Neural cell (in vitro differentiated cells): ENCODE data around the gene NXNL2. TPM values are rescaled to one million over a fixed set of nuclear protein-coding genes. Genes with fewer than 3 reads are reported as not detected.

Experiments used
- H2AFZ ChIP-seq: fragments of 200-600, 300-800 bp; sonication (generic), shearing (Covaris generic); 2 replicates; pipeline ENCODE4 v1.6.0; 2014; ENCODE audit warnings: low read depth, mild to moderate bottlenecking, antibody characterized with exemption, low read length, moderate library complexity
- H3F3A ChIP-seq: fragments of 200-600 bp; shearing (Covaris generic); 2 replicates; pipeline ENCODE4 v1.6.1; 2016; ENCODE audit warnings: mild to moderate bottlenecking, moderate library complexity, mixed read lengths, antibody characterized with exemption, low read length; ENCODE audit not compliant: insufficient read depth, poor library complexity, severe bottlenecking
- H3K27ac ChIP-seq: fragments of 200-600, 300-800 bp; sonication (generic), shearing (Covaris generic); 2 replicates; pipeline ENCODE4 v1.5.1; 2014; ENCODE audit warnings: mild to moderate bottlenecking, low read length, moderate library complexity
- H3K27me3 ChIP-seq: fragments of 300-800, 200-600 bp; sonication (generic), shearing (Covaris generic); 2 replicates; pipeline ENCODE4 v1.6.0; 2014; ENCODE audit warnings: mild to moderate bottlenecking, low read depth, low read length, moderate library complexity; ENCODE audit not compliant: insufficient read depth
- H3K36me3 ChIP-seq: fragments of 300-800, 200-600 bp; sonication (generic), shearing (Covaris generic); 2 replicates; pipeline ENCODE4 v1.5.1; 2014; ENCODE audit warnings: mild to moderate bottlenecking, antibody characterized with exemption, low read length, moderate library complexity; ENCODE audit not compliant: insufficient read depth
- H3K4me2 ChIP-seq: fragments of 300-800, 200-600 bp; sonication (generic), shearing (Covaris generic); 2 replicates; pipeline ENCODE4 v1.6.0; 2014; ENCODE audit warnings: mild to moderate bottlenecking, low read length
- H3K4me3 ChIP-seq: fragments of 300-800, 200-600 bp; sonication (generic), shearing (Covaris generic); 2 replicates; pipeline ENCODE4 v1.5.1; 2014; ENCODE audit warnings: mild to moderate bottlenecking, low read length, moderate library complexity
- H3K79me2 ChIP-seq: fragments of 200-600 bp; shearing (Covaris generic); replicated peaks from 2 replicates; pipeline ENCODE4 v1.6.0; 2014; ENCODE audit warnings: mild to moderate bottlenecking, low read length, moderate library complexity; ENCODE audit not compliant: insufficient read depth
- H3K9ac ChIP-seq: fragments of 300-800, 200-600 bp; sonication (generic), shearing (Covaris generic); 2 replicates; pipeline ENCODE4 v1.6.1; 2016; ENCODE audit warnings: mild to moderate bottlenecking, low read length, mixed read lengths
- H3K9me2 ChIP-seq: fragments of 200-600 bp; shearing (Covaris generic); 2 replicates; pipeline ENCODE4 v1.6.1; 2016; ENCODE audit warnings: mild to moderate bottlenecking, low read length, mixed read lengths; ENCODE audit not compliant: insufficient read depth
- H3K9me3 ChIP-seq: fragments of 200-600, 300-800 bp; sonication (generic), shearing (Covaris generic); 2 replicates; pipeline ENCODE4 v1.6.1; 2016; ENCODE audit warnings: mild to moderate bottlenecking, mixed run types, low read length, moderate library complexity, mixed read lengths
- H4K20me1 ChIP-seq: fragments of 200-600 bp; shearing (Covaris generic); 2 replicates; pipeline ENCODE4 v1.6.1; 2016; ENCODE audit warnings: mild to moderate bottlenecking, mixed run types; ENCODE audit not compliant: insufficient read depth
- EP300 ChIP-seq: fragments of 450-650 bp; conservative IDR thresholded peaks from 2 replicates; pipeline ENCODE4 v1.6.1; 2014; ENCODE audit warnings: antibody characterized with exemption, mild to moderate bottlenecking, moderate library complexity; ENCODE audit not compliant: poor library complexity, severe bottlenecking
- EZH2 ChIP-seq: fragments of 200-600, 300-800 bp; shearing (Covaris generic), sonication (generic); IDR thresholded peaks from 2 replicates; pipeline ENCODE4 v1.6.1; 2014; ENCODE audit warnings: antibody characterized with exemption, low read length, borderline replicate concordance, mild to moderate bottlenecking; ENCODE audit not compliant: insufficient read depth, poor library complexity, severe bottlenecking
- MXI1 ChIP-seq: fragments of 450-650 bp; conservative IDR thresholded peaks from 2 replicates; pipeline ENCODE4 v1.6.1; 2014; ENCODE audit warnings: antibody characterized with exemption, mild to moderate bottlenecking; ENCODE audit not compliant: poor library complexity, severe bottlenecking
- POLR2AphosphoS5 ChIP-seq: IDR thresholded peaks from 2 replicates; pipeline ENCODE4 v1.6.1; 2012
- RAD21 ChIP-seq: fragments of 450-650 bp; conservative IDR thresholded peaks from 2 replicates; pipeline ENCODE4 v1.6.1; 2014; ENCODE audit warnings: antibody characterized with exemption, mild to moderate bottlenecking, moderate library complexity
- SMC3 ChIP-seq: fragments of 450-650 bp; conservative IDR thresholded peaks from 2 replicates; pipeline ENCODE4 v1.6.1; 2014; ENCODE audit warnings: antibody characterized with exemption, mild to moderate bottlenecking, moderate library complexity; ENCODE audit not compliant: poor library complexity
- TAF1 ChIP-seq: IDR thresholded peaks from 2 replicates; pipeline ENCODE4 v1.6.1; 2012; ENCODE audit warnings: low read depth
- polyA plus RNA-seq: library from polyadenylated mRNA; depleted of rRNA; stranded (reverse); fragments of >200 nt; gene quantifications from 2 replicates; pipeline ENCODE4 v1.2.3, GENCODE V29; 2014
- TF ChIP-seq, protein P1 (sequence below): fragments of 450-650 bp; IDR thresholded peaks from 2 replicates; pipeline ENCODE4 v1.5.1; 2014; ENCODE audit warnings: antibody characterized with exemption, mild to moderate bottlenecking, moderate library complexity; ENCODE audit not compliant: poor library complexity, severe bottlenecking
- TF ChIP-seq, protein P2 (sequence below): IDR thresholded peaks from 2 replicates; pipeline ENCODE4 v1.6.1; 2012; ENCODE audit warnings: borderline replicate concordance

The NXNL2 gene
- polyA plus RNA-seq, 1 donor from 2014 or later, result 0.51 TPM

DNA sequence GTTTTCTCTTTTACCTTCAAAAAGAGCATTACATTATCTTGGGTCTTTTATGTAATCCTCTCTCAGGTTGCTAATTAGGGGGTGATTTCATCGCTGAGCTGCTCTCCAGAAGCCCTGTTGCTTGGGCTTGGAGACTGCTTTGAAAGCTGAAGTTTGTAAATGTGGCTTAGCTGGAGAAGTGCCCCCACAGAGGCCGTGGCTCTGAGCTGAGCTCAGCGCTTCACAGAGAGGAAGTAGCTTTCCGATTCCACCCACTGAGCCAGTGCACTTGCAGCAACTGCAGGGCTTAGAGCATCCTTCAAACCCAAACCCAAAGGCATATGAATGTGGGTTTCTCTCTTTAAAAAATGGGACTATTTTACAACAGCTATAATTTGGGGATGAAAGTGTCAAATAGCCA lies 13.7 kb upstream of the NXNL2 start:
- H3K79me2 ChIP-seq, result no peaks in the 10 kb centered on the region
- no peak overlapping the region for H3K4me3 ChIP-seq
- no peaks in the 10 kb centered on the region for H3K27me3 ChIP-seq
- no peaks in the 10 kb centered on the region for H3K36me3 ChIP-seq
- no peaks in the 10 kb centered on the region for H3F3A ChIP-seq
- no peak overlapping the region for H3K9ac ChIP-seq
- no peaks in the 10 kb centered on the region for H3K9me3 ChIP-seq
- no peak overlapping the region for H2AFZ ChIP-seq
- no peak overlapping the region for H3K27ac ChIP-seq
- TF ChIP-seq MXI1 (no peak), TAF1 (no peak), POLR2AphosphoS5 (no peak), EZH2 (no peak), SMC3 (no peak), EP300 (no peak), RAD21 (no peak)
- TF ChIP-seq, protein P1, sequence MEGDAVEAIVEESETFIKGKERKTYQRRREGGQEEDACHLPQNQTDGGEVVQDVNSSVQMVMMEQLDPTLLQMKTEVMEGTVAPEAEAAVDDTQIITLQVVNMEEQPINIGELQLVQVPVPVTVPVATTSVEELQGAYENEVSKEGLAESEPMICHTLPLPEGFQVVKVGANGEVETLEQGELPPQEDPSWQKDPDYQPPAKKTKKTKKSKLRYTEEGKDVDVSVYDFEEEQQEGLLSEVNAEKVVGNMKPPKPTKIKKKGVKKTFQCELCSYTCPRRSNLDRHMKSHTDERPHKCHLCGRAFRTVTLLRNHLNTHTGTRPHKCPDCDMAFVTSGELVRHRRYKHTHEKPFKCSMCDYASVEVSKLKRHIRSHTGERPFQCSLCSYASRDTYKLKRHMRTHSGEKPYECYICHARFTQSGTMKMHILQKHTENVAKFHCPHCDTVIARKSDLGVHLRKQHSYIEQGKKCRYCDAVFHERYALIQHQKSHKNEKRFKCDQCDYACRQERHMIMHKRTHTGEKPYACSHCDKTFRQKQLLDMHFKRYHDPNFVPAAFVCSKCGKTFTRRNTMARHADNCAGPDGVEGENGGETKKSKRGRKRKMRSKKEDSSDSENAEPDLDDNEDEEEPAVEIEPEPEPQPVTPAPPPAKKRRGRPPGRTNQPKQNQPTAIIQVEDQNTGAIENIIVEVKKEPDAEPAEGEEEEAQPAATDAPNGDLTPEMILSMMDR, result no peak
- TF ChIP-seq, protein P2, sequence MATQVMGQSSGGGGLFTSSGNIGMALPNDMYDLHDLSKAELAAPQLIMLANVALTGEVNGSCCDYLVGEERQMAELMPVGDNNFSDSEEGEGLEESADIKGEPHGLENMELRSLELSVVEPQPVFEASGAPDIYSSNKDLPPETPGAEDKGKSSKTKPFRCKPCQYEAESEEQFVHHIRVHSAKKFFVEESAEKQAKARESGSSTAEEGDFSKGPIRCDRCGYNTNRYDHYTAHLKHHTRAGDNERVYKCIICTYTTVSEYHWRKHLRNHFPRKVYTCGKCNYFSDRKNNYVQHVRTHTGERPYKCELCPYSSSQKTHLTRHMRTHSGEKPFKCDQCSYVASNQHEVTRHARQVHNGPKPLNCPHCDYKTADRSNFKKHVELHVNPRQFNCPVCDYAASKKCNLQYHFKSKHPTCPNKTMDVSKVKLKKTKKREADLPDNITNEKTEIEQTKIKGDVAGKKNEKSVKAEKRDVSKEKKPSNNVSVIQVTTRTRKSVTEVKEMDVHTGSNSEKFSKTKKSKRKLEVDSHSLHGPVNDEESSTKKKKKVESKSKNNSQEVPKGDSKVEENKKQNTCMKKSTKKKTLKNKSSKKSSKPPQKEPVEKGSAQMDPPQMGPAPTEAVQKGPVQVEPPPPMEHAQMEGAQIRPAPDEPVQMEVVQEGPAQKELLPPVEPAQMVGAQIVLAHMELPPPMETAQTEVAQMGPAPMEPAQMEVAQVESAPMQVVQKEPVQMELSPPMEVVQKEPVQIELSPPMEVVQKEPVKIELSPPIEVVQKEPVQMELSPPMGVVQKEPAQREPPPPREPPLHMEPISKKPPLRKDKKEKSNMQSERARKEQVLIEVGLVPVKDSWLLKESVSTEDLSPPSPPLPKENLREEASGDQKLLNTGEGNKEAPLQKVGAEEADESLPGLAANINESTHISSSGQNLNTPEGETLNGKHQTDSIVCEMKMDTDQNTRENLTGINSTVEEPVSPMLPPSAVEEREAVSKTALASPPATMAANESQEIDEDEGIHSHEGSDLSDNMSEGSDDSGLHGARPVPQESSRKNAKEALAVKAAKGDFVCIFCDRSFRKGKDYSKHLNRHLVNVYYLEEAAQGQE, result no peak
- no peak overlapping the region for H3K4me2 ChIP-seq
- no peaks in the 10 kb centered on the region for H3K9me2 ChIP-seq
- no peaks in the 10 kb centered on the region for H4K20me1 ChIP-seq

DNA sequence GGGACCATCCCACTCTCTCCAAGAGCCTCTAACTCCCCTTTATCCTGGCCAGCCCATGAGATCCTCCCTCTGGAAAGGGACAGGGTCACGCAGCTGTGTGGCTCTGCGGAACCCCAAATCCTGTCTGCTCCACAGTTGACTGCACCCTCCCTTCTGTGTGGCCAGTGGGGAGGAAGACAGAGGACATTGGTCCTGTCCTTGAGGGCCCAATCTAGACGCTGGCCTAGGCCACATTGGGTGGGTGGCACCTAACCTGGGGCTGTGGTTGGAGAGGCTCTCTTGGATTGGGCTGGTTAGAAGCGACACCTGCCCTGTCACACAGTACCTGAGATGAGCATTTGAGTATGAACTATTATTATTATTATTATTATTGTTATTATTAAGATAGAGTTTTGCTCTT lies 12.6 kb upstream of the NXNL2 start:
- TF ChIP-seq, protein P1, result no peak
- TF ChIP-seq MXI1 (no peak), EZH2 (no peak), RAD21 (no peak), POLR2AphosphoS5 (no peak), EP300 (no peak), TAF1 (no peak), SMC3 (no peak)
- TF ChIP-seq, protein P2, result no peak
- no peak overlapping the region for H3K27ac ChIP-seq
- H3K9ac ChIP-seq, result no peak overlapping the region
- H2AFZ ChIP-seq, result no peak overlapping the region
- no peaks in the 10 kb centered on the region for H4K20me1 ChIP-seq
- no peaks in the 10 kb centered on the region for H3K9me3 ChIP-seq
- H3K4me2 ChIP-seq, result no peak overlapping the region
- no peak overlapping the region for H3K4me3 ChIP-seq
- no peaks in the 10 kb centered on the region for H3F3A ChIP-seq
- H3K79me2 ChIP-seq, result no peaks in the 10 kb centered on the region
- H3K9me2 ChIP-seq, result no peaks in the 10 kb centered on the region
- no peaks in the 10 kb centered on the region for H3K36me3 ChIP-seq
- H3K27me3 ChIP-seq, result no peaks in the 10 kb centered on the region
